BE2C (cell line): ENCODE measurements around the gene RPRML.

Source experiments
- DNase-seq: peaks from one replicate; pipeline ENCODE4 v3.0.0-alpha.2; 2020
- H3K27me3 ChIP-seq: fragments of 250-450 bp; sonication (Bioruptor Pico); 2 replicates; pipeline ENCODE4 v1.5.1; 2020; ENCODE audit warnings: mild to moderate bottlenecking
- H3K36me3 ChIP-seq: fragments of 250-450 bp; sonication (Bioruptor Pico); 2 replicates; pipeline ENCODE4 v1.5.1; 2020; ENCODE audit warnings: mild to moderate bottlenecking
- H3K4me1 ChIP-seq: fragments of 250-450 bp; sonication (Bioruptor Pico); 2 replicates; pipeline ENCODE4 v1.5.1; 2020
- H3K4me3 ChIP-seq: 2 replicates; pipeline ENCODE4 v1.5.1; 2011; ENCODE audit warnings: low read depth, low read length
- H3K9me3 ChIP-seq: fragments of 250-450 bp; sonication (Bioruptor Pico); 2 replicates; pipeline ENCODE4 v1.5.1; 2020
- TF ChIP-seq, protein P1 (sequence below): IDR thresholded peaks from 2 replicates; pipeline ENCODE4 v1.5.1; 2012; ENCODE audit warnings: mild to moderate bottlenecking, low read depth, low read length

The RPRML gene

DNA sequence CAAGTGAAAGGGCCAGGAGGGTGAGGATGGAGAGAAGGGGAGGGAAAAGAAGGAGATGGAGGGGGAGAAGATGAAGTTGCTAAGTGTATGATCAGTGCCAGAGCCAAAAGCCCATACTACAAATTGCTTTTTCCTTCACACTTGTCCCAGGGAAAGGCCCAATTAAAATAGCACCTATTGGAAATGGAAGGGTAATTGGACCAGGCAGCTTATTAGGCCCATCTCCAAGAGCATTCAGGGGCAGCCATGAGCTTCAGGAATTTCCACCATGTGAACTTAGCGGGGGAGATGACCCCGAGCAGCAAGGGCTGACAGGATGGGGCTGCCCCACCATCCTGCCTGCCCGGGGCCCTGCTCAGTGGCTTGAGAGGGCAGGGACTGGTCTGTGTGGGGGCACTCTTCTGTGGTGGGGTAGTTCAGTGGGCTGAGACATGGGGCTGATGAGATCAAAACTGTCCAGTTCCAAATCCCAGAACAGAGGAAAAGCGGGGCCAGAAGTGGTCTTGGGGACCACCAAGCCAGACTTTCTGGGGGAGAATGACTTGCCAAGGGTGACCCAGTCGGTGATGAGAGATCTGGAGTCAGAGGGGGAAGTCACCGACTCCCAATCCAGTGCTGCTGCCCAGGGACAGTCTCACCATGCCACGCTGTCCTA lies 28.6 kb downstream of the RPRML start:
- TF ChIP-seq, protein P1, sequence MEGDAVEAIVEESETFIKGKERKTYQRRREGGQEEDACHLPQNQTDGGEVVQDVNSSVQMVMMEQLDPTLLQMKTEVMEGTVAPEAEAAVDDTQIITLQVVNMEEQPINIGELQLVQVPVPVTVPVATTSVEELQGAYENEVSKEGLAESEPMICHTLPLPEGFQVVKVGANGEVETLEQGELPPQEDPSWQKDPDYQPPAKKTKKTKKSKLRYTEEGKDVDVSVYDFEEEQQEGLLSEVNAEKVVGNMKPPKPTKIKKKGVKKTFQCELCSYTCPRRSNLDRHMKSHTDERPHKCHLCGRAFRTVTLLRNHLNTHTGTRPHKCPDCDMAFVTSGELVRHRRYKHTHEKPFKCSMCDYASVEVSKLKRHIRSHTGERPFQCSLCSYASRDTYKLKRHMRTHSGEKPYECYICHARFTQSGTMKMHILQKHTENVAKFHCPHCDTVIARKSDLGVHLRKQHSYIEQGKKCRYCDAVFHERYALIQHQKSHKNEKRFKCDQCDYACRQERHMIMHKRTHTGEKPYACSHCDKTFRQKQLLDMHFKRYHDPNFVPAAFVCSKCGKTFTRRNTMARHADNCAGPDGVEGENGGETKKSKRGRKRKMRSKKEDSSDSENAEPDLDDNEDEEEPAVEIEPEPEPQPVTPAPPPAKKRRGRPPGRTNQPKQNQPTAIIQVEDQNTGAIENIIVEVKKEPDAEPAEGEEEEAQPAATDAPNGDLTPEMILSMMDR, result no peak
- peaks cover 23% of the 10 kb centered on the region for H3K27me3 ChIP-seq
- no peak for DNase-seq
- H3K36me3 ChIP-seq, result no peaks in the 10 kb centered on the region
- H3K4me3 ChIP-seq, result no peak overlapping the region
- no peaks in the 10 kb centered on the region for H3K9me3 ChIP-seq
- peaks cover 8% of the 10 kb centered on the region; the same call in 1 of the 2 replicates for H3K4me1 ChIP-seq

DNA sequence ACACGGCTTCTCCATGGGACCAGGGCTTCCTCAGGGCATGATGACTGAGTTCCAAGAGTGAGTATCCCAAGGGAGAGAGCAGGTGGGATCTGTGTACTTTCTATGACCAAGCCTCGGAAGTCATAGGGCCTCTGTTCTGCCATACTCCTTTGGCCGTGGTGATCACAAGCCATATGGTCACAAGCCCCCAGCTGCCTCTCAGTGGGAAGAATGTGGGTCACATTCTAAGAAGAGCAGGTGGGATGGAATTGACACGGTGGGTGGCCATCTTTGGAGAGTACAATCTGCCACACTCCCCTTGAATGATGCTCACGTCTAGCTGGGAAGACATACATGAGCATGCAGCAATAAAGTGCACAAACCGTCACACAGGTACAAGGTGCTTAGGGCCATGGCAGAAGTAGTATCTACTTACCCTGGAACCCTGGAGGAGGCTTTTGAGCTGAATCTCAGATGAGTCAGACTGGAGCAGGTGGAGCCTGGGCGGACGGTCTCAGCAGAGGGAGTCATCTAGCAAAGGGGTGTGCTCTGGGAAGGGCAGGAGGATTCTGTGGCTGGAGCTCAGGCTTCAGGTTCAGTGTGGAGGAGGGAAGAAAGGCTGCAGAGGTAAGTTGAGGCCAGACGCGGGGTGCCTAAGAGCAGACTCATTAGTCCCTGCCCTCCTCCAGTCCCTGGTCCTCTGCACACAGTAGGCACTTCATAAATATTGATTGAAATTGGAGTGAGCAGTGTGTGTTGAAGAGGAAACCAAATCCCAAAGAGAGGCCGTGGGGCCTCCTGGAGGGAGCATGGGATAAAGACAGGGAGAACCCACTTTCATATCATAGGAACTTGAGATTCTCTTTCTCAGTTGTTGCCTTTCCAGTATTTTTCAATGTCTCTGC lies 29.5 kb downstream of the RPRML start:
- TF ChIP-seq, protein P1, result no peak
- H3K36me3 ChIP-seq, result no peaks in the 10 kb centered on the region
- no peak for DNase-seq
- no peaks in the 10 kb centered on the region for H3K9me3 ChIP-seq
- no peak overlapping the region for H3K4me3 ChIP-seq
- peaks cover 21% of the 10 kb centered on the region for H3K27me3 ChIP-seq
- H3K4me1 ChIP-seq, result peaks cover 8% of the 10 kb centered on the region; the same call in 1 of the 2 replicates

DNA sequence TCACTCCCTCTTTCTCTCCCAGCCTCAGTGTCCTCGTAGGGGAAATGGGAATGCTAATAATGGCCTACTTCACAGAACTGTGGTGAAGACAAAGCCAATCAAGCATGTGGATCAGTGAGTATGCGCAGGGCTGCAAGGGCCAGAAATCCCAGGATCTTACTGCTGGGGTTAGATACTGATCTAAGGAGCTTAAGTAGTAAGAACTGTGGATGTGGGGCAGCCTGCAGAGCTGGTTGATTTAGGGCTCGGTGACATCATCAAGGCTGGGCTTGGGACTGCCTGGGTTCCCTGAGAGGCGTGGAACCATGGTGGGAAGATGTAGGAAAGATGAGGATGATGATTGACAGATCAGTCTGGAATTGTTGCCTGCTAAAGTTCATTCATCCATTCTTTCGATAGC lies 30.5 kb downstream of the RPRML start:
- TF ChIP-seq, protein P1, result no peak
- H3K4me1 ChIP-seq, result peaks cover 15% of the 10 kb centered on the region
- H3K36me3 ChIP-seq, result no peaks in the 10 kb centered on the region
- H3K9me3 ChIP-seq, result no peaks in the 10 kb centered on the region
- peaks cover 21% of the 10 kb centered on the region for H3K27me3 ChIP-seq
- H3K4me3 ChIP-seq, result no peak overlapping the region
- no peak for DNase-seq

DNA sequence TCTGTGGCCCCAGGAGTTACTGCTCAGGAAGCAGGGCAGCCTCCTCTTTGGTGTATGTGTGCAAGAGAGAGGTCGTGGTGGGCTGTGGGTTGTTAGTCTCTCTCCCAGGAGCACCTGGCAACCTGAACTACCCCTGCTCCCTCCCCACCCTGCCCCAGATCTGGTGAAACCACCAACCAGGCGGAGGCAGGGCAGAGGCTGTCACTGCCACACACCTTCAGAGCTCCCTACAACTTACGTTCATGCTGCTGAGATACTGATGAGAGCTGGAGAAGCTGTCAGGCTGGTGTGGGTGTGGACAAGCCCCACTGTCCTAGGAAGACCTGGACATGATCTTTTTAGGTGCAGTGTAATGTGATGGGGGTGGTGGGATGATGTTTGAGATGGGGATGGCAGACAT lies 31.8 kb downstream of the RPRML start:
- no peaks in the 10 kb centered on the region for H3K36me3 ChIP-seq
- no peak for DNase-seq
- H3K27me3 ChIP-seq, result peaks cover 20% of the 10 kb centered on the region
- no peak overlapping the region for H3K4me3 ChIP-seq
- peaks cover 16% of the 10 kb centered on the region for H3K4me1 ChIP-seq
- TF ChIP-seq, protein P1, result no peak
- H3K9me3 ChIP-seq, result no peaks in the 10 kb centered on the region

DNA sequence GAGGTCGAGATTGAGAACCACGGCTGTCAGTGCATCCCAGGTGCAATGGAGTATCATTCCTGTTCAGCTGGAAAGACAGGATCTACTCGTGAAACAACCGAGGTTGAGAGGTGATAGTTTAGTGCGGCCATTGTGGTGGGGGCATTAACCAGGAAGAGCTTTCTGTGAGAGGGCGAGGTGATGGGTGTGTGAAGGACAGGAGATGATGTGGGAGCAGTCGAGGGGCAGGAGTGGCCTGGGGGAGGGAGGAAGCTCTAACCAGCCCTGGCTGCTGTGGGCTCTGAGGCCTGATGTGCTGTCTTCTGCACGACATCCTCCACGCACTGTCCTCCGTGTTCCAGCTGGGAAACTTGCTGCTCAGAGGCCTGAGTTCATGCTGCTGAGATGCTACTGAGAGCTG lies 34.1 kb downstream of the RPRML start:
- H3K4me1 ChIP-seq, result peaks cover 8% of the 10 kb centered on the region
- no peak for DNase-seq
- TF ChIP-seq, protein P1, result no peak

More for the DNA sequence above, 34.1 kb downstream of the RPRML start:
- Histone ChIP-seq H3K9me3 (no peaks in the 10 kb centered on the region), H3K4me3 (no peak overlapping the region), H3K27me3 (no peaks in the 10 kb centered on the region; the same call in 1 of the 2 replicates), H3K36me3 (peaks cover 2% of the 10 kb centered on the region)
